ENCODE measurements around the gene HEYL. TPM values are rescaled to one million over a fixed set of nuclear protein-coding genes. Genes with fewer than 3 reads are reported as not detected.

Gene HEYL
- total RNA-seq, 1 donor from 2014 or later: not detected

DNA sequence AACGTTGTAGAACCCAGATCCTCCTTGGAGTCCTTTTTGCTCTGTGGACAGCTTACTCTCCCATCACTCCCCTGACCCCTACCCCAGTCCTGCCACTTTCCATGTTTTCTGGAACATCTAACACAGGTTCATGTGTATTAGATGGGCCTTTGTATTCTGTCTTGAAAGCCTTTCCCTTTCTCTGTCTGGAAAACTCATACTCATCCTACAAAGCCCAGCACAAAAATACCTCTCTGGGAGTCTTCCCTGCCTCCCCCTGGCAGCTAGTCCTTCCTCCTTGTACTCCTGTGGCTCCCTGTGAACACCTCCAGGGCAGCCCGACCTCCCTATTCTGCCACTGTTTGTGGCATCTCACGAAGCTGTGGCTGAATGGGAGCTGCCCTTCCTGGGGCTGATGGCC lies 7.8 kb upstream of the HEYL start:
- DNase-seq (ENCODE audit: low read depth) (no peak), FAIRE-seq (no peak)
- Histone ChIP-seq H3K4me3 (ENCODE audit: low read depth, low read length) (no peak overlapping the region), H3K36me3 (ENCODE audit: control insufficient read depth, insufficient read depth, low read length) (no peaks in the 10 kb centered on the region), H3K27me3 (ENCODE audit: control insufficient read depth, insufficient read depth, low read length) (peaks cover 2% of the 10 kb centered on the region)
- no peak for TF ChIP-seq CTCF (IDR thresholded peaks at IDR 0.05; ENCODE audit: insufficient read depth, low read length, severe bottlenecking)

- peak; percentile 32 for DNase-seq (ENCODE audit: low read depth)
- peaks cover 2% of the 10 kb centered on the region for H3K27me3 ChIP-seq (ENCODE audit: control insufficient read depth, insufficient read depth, low read length)
- no peak for FAIRE-seq
- no peaks in the 10 kb centered on the region for H3K36me3 ChIP-seq (ENCODE audit: control insufficient read depth, insufficient read depth, low read length)
- no peak overlapping the region for H3K4me3 ChIP-seq (ENCODE audit: low read depth, low read length)
- TF ChIP-seq CTCF (IDR thresholded peaks at IDR 0.05; ENCODE audit: insufficient read depth, low read length, severe bottlenecking): no peak
Measured at GRCh38 chr1:39646232-39647081, 7.0 kb upstream of the HEYL start.

DNA sequence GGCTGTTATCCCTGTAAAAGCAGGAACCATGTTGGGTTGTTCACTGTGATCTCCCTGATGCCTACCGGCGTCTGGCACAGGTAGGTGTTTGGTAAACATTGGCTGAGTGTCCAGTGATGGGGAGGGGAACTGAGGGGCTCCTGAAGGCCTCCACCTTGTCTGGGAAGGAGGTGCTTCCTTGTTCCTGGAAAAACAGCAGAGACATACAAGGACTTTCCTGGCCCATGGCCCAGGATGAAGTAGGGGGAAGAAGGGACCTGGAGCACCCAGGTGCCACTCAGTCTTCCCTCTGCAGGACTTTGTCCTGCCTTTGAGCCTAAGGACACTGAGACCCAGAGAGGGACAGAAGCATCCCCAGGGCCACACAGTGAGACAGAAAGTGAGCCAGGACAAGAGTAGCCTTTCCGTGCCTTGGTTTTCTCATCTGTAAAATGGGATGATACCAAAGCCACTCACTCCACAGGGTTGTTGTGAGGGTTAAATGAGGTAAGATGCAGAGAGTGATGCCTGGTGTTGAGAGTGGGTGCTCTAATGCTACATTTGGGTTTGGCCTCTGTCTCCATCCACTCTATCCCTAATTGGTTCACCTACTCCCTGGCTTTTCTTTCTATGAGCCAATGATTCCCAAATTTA lies 6.1 kb upstream of the HEYL start:
- FAIRE-seq: no peak
- peaks cover 2% of the 10 kb centered on the region for H3K27me3 ChIP-seq (ENCODE audit: control insufficient read depth, insufficient read depth, low read length)
- DNase-seq (ENCODE audit: low read depth): no peak
- no peaks in the 10 kb centered on the region for H3K36me3 ChIP-seq (ENCODE audit: control insufficient read depth, insufficient read depth, low read length)
- no peak for TF ChIP-seq CTCF (IDR thresholded peaks at IDR 0.05; ENCODE audit: insufficient read depth, low read length, severe bottlenecking)
- H3K4me3 ChIP-seq (ENCODE audit: low read depth, low read length): no peak overlapping the region

- H3K4me3 ChIP-seq (ENCODE audit: low read depth, low read length): no peak overlapping the region
- no peaks in the 10 kb centered on the region for H3K36me3 ChIP-seq (ENCODE audit: control insufficient read depth, insufficient read depth, low read length)
- no peak for FAIRE-seq
- DNase-seq (ENCODE audit: low read depth): no peak
- no peak for TF ChIP-seq CTCF (IDR thresholded peaks at IDR 0.05; ENCODE audit: insufficient read depth, low read length, severe bottlenecking)
- H3K27me3 ChIP-seq (ENCODE audit: control insufficient read depth, insufficient read depth, low read length): peaks cover 5% of the 10 kb centered on the region
Measured at GRCh38 chr1:39643705-39644104, 4.3 kb upstream of the HEYL start.

- no peaks in the 10 kb centered on the region for H3K36me3 ChIP-seq (ENCODE audit: control insufficient read depth, insufficient read depth, low read length)
- FAIRE-seq: no peak
- H3K27me3 ChIP-seq (ENCODE audit: control insufficient read depth, insufficient read depth, low read length): peaks cover 4% of the 10 kb centered on the region
- peak; percentile 42 for DNase-seq (ENCODE audit: low read depth)
- TF ChIP-seq CTCF (IDR thresholded peaks at IDR 0.05; ENCODE audit: insufficient read depth, low read length, severe bottlenecking): no peak
- H3K4me3 ChIP-seq (ENCODE audit: low read depth, low read length): no peak overlapping the region
Measured at GRCh38 chr1:39642796-39643195, 3.4 kb upstream of the HEYL start.
